ENCODE results near the gene RP2.

Gene RP2

GRCh38 chrX:46836701-46837557 is at the start of gene RP2:
TSS of gene RP2 (plus strand) at chrX:46837043. CDS start at chrX:46837101, 58 bp downstream.
- DNase-seq = peak; percentile 64

GRCh38 chrX:46788902-46789301 is 47.9 kb upstream of the RP2 start:
- no peak for DNase-seq

- no peak for DNase-seq
Measured at GRCh38 chrX:46791927-46792809, 44.7 kb upstream of the RP2 start.

- DNase-seq = no peak
Measured at GRCh38 chrX:46792810-46793188, 44.0 kb upstream of the RP2 start.

GRCh38 chrX:46793386-46794143 is 43.3 kb upstream of the RP2 start:
- no peak for DNase-seq

GRCh38 chrX:46796574-46797191 is 40.2 kb upstream of the RP2 start:
- DNase-seq = peak; percentile 1

- no peak for DNase-seq
Measured at GRCh38 chrX:46803140-46803539, 33.7 kb upstream of the RP2 start.

GRCh38 chrX:46805270-46805669 is 31.6 kb upstream of the RP2 start:
- no peak for DNase-seq

GRCh38 chrX:46811121-46811520 is 25.7 kb upstream of the RP2 start:
- no peak for DNase-seq

GRCh38 chrX:46812445-46812844 is 24.4 kb upstream of the RP2 start:
- no peak for DNase-seq

- DNase-seq = no peak
Measured at GRCh38 chrX:46814966-46815365, 21.9 kb upstream of the RP2 start.

- DNase-seq = no peak
Measured at GRCh38 chrX:46819136-46819535, 17.7 kb upstream of the RP2 start.

- no peak for DNase-seq
Measured at GRCh38 chrX:46820391-46821100, 16.3 kb upstream of the RP2 start.

GRCh38 chrX:46823481-46823880 is 13.4 kb upstream of the RP2 start:
- DNase-seq = no peak

GRCh38 chrX:46831765-46832327 is 5.0 kb upstream of the RP2 start:
- no peak for DNase-seq

- DNase-seq = no peak
Measured at GRCh38 chrX:46837558-46838485, 979 bp downstream of the RP2 start.

GRCh38 chrX:46838486-46838870 is 1.6 kb downstream of the RP2 start:
- DNase-seq = no peak

GRCh38 chrX:46838974-46839480 is 2.2 kb downstream of the RP2 start:
- no peak for DNase-seq

GRCh38 chrX:46840946-46841345 is 4.1 kb downstream of the RP2 start:
- DNase-seq = no peak

GRCh38 chrX:46841346-46841745 is 4.5 kb downstream of the RP2 start:
- peak; percentile 50 for DNase-seq

Measured in DMS79 treated with DMSO at 0.1 percent for 48 hours (cell line).